GM18499 (cell line): Measurements from ENCODE around the gene TNFAIP2.
"Not testable (repeated sequence)": the region's sequence is repeated elsewhere in the genome, so short reads cannot be mapped to it uniquely, and the experiment has no call there.

ENCODE experiments used
- ATAC-seq: cut with Tn5 transposase; IDR thresholded peaks from one replicate; pipeline ENCODE4 v1.9.1; 2021; ENCODE audit warnings: moderate number of reproducible peaks; ENCODE audit not compliant: insufficient read depth, unreplicated experiment

TNFAIP2 gene

DNA sequence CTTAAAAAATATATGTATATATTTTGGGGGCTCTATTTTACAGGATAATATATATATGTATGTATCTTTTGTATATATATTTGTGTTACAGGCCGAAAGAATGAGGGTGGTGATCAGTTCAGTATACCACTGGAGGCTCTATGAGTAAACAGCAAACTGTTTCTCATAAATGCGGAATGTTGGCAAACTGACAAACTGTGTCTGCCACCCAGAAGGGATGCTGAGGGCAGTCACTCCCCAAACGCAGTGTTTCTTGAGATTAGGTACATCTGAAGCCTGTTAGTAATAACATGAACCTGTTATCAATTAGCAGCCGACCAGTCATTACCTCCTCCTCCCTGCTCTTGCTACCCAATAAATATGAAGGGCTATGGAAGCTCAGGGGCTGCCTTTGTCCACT is 20.8 kb downstream of the TNFAIP2 start:
- ATAC-seq: no peak

DNA sequence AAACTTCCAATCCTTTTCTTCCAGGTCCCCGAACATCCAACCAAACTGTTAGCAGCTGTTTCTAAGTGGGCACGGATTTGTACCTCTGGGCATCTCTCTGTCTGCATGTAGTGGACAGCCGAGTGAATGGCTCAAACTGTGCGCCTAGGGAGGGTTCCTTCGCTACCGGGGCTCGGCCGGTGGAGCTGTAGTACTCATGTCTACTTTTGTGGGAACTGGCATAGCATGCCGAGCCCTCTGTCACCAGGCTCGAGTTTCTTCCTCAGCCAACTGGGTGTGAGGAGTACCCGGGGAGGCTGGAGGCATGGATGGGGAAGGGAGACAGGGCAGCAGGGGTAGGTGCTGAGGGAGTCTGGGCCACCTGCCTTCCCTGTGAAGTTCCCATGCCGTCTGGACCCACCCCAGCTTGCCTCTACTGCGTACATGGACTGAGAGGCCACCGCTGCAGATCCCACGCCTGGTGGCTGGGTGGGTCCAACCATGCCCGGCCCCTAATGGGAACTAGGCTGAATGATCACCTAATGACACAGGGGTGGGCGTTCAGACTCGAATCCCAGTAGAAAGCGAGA is 23.0 kb downstream of the TNFAIP2 start:
- ATAC-seq: no peak

DNA sequence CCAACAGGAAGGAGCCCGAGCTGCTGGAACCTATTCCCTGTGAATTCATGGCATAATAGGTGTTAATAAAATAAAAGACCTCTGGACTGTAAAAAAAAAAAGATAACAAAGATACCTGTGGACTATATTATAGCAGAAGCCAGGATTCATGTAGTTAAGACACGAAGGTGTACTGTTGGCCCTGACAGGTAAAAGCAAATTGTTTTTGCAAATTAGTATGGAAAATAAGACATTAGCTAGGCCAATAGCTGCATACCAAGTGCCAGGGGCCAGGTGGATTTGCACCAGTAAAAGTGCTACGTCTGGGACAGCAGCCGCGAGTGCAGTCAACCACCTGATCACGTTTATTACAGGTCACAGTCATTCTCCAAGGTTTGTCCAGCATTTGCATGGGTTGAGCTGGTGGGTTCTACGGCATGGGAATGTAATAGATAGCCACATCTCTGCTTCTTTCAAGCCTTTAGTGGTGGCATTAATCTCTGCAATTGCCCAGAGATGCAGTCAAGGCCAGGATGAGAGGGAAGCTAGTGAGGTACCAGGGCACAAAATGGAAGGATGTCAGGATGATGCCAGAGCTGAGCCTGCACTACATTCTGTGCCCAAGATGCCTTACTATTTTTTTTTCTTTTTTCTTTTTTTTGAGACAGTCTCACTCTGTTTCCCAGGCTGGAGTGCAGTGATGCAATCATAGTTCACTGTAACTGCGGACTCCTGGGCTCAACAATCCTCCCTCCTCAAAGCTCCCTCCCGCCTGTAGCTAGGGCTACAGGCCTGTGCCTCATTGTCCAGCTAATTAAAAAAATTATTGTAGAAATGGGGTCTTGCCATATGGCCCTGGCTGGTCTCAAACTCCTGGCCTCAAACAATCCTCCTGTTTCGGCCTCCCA is 26.3 kb downstream of the TNFAIP2 start:
- no peak for ATAC-seq

DNA sequence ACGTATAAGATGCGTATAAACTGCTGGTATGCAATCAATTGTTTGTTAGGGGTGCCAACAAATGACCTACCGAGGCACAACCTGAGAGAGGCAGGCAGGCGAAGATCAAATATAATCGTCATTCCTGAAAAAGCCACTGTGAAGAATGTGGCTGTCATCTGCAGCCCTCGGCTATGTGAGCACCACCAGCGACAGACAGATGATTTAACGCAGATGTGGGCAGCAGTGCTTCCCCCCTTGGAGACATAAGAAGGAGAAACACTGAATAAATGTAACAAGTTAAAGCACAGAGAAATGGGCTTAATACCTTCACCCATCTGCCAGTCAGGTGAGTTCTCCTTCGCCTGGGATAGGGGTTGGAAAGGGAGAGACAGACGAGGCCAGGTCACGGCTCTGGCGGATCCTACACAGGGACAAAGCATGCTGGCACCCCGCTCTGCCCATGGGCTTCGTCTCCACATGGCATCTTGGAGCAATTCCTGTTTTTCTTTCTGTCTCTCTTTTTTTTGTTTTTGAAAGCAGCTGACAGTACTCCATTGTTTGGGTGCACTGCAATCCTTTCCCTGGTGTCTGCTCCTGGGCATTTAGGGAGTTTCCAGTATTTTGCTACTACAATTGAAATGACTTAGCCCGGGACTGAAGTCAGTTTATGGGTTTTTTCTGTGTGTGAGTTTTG is 28.1 kb downstream of the TNFAIP2 start:
- no peak for ATAC-seq

DNA sequence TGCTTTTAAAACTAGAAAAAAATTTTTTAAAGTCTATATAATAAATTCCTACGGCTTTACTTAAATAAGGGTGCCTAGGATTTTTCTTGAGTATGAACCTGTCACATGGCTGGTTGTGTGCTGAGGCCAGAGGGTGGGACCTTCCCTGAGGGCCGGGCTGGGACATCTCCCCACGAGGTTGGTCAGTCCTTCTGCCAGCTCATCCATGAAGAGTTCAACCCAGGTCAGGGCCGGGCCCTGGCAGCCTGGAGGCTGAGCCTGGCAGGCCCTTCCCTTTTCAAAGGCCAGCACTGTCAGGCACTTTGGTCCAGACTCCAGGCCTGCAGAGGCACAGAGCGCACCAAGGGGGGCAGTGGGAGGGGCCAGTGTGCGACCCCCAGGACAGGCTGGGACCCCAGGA is 31.7 kb downstream of the TNFAIP2 start:
- no peak for ATAC-seq

DNA sequence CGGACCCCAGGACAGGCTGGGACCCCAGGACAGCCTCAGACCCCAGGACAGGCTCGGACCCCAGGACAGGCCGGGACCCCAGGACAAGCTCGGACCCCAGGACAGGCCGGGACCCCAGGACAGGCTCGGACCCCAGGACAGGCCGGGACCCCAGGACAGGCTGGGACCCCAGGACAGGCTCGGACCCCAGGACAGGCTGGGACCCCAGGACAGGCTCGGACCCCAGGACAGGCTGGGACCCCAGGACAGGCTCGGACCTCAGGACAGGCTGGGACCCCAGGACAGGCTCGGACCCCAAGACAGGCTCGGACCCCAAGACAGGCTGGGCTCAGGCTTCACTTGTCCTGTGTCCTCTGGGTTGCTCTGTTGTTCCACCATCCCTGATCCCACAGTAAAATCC is 32.2 kb downstream of the TNFAIP2 start:
- not testable (repeated sequence) for ATAC-seq

DNA sequence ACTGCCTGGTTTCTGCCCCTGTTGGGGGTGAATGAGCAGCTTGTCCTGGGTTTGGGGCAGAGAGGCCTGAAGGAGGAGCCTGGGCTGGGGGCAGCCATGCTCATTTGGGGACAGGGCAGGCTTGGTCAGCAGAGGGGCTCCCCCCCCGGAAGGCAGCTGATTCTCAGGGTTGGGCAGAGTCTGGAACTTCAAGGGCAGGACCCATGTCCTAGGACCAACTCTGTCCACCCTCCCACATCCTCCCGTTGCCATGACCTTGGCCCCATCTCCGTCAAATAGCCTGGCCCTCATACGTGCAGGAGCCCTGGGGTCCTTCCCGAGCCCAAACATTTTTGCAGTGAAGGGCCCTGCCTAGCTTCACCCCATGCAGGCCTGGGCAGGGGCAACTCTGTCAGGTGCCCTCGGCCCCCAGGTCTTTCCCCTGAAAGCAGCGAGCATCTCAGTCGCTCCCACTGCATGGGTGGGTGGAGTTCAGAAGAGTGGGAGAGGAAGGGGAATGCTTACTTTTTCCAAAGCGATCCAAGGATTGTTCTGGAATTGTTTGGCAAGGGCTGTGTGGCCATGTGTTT is 32.6 kb downstream of the TNFAIP2 start:
- no peak for ATAC-seq

DNA sequence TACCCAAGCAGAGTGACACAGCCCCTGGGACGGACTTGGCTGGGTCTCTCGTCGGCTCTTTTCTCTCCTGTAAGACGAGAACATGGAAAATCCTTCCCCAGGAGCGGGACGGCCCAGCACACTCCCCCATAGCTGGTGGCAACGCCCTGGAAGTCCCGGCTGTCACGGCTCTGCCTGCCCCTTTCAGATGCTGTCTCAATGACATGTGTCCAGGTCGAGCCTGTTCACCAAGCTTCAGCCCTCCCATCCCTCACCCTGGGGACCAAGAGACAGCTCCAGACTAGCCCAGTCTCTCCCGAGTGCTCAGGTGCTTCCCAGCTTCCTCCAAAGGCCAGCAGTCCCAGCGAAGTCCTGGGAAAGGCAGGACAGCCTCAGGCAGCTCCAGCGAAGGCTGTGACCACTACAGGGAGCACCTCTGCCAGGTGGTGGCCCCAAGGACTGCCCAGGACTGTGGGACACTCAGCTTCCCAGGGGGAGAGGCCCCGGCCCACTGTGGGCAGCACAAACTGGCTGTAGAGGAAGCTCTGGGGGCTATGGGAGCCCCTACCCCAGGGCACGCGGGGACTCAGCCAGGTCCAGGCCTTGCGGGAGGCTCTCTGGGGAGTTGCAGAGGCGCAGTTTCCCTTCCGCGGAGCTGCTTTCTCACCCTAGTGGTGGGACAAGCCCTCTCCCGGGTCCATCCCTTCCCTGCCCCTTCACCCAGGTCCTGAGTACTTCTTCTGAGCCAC is 33.6 kb downstream of the TNFAIP2 start:
- ATAC-seq: no peak

DNA sequence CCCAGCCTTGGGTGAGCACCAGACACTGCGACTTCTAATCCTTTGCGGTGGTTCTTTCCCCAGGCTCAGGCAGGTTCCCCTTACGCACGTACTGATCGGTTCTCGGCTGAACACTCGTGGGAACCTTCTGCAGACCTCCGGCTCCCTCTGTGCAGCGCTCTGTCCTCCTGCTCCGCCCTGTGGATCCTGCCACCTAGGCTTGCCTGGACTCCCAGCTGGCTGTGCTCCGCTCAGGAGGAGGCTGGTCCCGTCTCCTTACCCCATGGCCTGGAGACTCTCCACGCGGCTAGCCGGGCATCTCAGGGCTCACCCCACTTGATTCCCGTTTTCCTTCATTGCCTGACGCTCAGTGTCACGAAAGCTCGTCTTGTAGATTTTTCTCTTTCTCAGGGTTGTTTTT is 34.7 kb downstream of the TNFAIP2 start:
- ATAC-seq: no peak

DNA sequence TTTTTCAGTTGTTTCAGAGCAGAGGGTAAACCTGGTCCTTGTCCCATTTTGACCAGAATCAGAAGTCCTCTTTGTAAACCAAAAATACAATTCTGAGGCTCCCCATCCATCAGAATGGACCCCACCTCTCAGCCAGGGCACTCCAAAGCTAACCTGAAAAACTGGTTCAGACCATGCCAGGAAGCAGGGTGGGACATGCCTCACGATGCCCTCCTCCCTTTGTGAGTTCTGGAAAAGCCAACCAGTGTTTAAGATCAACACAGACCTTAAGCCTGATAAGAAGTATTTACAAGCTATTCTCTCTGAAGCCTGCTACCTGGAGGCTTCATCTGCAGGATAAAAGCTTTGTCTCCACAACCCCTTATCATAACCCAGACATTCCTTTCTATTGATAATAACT is 35.4 kb downstream of the TNFAIP2 start:
- no peak for ATAC-seq

DNA sequence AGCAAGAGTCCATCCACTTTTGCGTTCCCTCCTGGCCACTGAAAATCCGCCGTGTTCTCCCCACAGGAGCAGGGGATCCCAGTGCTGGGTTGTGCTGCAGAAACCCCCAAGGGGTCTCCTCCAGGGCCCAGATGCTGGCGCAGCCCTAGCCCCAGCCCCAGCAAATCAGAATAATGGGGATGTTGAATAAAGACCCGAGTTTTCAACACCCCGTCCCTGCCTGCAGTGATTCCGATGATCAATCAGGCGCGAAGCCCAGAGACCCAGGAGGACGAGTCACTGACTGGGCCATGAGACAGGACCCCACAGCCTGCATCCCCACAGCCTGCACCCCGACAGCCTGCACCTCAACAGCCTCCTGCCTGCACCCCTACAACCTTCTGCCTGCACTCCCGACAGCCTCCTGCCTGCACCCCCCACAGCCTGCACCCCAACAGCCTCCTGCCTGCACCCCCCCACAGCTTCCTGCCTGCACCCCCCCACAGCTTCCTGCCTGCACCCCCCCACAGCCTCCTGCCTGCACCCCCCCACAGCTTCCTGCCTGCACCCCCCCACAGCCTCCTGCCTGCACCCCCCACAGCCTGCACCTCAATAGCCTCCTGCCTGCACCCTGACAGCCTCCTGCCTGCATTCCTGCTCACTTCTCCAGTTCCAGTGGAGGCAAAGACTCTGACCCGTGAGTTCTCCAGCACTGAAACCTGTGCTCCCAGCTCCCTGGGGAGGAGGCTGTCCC is 37.2 kb downstream of the TNFAIP2 start:
- no peak for ATAC-seq

DNA sequence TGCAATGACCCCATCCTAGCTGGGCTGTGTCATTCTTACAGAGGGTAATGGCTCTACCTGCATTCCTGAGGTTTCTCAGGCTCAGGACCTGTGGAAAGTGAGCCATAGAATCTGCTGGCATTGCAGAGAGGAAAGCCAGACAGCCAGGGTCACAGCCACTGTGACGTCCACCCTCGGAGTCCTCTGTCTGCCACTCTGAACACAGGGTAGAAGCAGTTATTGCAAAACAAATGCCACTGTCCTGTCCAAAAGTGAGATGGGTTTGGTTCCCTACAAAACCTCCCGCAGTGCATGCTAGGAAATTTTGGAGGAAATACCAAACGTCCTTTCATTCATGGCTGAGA is 37.8 kb downstream of the TNFAIP2 start:
- no peak for ATAC-seq

DNA sequence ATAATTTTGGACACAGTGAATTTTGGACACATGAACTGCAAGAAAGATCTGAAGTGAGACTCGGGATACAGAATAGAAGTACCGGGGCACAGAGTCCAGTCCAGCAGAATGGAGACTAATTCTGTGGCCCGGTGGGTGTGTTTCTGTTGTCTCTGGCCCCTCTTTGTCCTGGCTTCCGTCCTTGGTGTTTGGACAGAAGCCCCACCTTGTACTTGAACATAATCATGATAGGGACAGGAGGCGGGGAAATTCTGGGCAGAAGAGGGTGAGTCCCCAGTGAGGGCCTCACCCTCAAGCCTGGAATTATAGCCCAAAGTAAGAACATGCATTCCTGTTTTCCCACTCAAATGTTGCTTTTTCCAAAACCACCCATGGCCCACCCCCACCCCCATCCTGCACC is 39.9 kb downstream of the TNFAIP2 start:
- ATAC-seq: no peak

DNA sequence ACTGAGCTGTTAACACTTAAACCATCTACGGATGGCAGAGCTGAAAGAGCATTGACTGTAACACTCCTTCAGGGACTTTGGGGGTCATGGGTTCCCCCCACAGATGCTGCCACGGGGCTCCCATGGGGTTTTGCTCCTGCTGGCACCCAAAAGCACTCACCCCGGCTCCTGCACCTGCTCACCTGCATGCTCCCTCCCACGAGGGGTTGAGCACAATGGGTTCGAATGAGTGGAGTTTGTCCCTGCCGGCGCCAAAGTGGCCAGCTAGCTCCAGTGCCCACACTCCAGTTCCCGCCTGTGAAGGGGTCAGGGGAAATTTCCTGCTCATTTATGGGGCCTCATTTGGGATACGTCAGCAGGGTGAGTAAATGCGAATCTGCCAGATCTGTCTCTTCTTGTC is 40.7 kb downstream of the TNFAIP2 start:
- no peak for ATAC-seq

DNA sequence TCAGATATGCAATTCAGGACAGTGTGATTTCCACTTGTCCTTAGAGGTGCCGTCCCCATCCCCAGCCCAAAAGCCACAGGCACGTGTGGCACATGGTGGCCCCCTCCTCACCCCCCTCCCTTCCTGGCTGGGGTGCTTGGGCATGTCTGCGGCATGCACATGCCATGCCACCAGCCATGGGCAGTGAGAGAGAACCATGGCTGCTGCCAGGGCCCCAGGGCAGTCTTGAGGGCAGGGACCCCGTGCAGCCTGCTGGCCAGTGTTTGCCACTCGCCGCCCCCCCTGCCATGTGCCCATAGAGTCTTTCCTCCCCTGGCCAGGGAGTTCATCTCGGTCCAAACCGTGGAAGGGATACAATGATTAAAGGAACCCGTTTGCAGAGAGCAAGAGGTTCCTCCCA is 41.5 kb downstream of the TNFAIP2 start:
- no peak for ATAC-seq

DNA sequence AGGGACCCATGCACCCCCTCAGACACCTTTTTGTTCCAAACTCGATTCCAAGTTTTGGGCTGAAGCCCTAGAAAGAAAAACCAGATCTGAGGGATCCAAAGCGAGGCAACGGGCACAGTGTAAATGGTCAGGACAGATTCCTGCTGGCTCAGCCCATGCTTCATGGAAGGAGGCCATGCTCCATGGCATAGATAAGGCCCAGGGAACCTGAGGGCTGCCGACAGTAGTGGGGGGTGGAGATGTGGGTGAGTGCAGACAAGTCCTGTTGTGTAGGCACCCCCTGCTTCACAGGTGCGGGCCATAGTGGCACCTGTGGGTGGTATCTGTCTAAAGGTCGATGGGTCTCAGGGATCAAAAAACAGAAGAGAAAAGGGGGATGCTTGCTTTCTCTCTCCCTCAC is 42.1 kb downstream of the TNFAIP2 start:
- no peak for ATAC-seq

DNA sequence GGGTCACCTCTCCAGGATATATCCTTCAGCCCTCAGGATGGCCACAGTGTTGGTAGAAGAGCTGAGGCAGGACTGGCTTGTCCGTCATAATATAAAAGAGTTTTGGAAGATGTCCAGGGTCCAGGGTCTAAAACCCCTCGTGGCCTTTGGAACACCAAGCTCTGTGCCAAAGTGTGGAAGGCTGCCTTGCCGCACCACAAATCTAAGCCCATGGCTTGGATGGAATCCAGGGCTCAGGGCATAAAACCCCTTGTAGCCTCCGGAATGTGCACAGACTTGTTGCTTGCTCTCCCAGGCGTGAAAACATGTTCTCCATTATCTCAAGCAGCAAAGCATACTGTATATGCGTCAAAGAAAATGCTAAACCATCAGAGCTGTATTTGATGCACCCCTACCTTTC is 46.7 kb downstream of the TNFAIP2 start:
- no peak for ATAC-seq

DNA sequence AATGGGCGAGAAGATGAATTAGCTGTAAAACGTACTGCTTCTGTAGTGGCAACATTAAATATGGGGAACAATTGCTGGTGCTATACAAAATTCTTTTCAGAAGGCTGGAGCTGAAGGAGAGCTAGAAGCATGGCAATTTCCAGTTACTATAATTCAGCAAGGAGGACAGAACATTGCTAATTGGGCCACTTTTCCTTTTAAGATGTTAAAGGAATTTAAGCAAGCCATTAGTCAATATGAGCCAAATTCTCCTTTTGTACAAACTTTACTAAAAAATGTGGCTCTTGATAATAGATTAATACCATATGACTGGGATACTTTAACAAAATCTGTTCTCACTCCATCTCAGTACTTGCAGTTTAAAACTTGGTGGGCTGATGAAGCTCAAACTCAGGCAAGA is 47.9 kb downstream of the TNFAIP2 start:
- not testable (repeated sequence) for ATAC-seq

DNA sequence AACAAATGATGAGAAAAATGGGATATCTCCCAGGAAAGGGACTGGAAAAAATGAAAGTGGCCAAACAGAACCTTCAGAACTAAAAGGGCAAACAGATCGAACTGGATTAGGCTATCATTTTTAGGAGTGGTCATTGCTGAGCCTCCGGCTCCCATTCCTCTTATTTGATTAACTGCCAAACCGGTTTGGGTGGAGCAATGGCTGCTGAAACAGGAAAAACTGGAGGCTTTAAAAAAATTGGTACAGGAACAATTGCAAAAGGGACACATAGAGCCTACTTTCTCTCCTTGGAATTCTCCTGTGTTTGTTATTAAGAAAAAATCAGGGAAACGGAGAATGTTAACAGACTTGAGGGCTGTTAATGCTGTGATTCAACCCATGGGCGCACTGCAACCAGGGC is 49.7 kb downstream of the TNFAIP2 start:
- ATAC-seq: no peak

DNA sequence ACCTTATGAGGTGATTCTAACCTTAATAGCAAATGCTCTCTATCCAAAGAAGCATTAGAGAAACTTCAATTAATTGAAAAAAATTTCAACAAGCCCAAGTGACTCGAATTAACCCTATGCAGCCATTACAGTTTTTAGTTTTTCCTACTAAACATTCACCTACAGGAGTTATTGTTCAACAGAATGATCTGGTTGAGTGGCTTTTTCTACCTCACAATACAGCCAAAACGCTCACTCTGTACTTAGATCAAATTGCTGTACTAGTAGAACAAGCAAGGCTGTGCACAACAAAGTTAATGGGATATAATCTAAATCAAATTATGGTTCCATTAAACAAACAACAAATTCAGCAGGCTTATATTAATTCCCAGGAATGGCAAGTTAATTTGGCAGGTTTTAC is 50.6 kb downstream of the TNFAIP2 start:
- ATAC-seq: not testable (repeated sequence)
